ENCODE measurements around the gene SCAMP4. TPM values are rescaled to one million over a fixed set of nuclear protein-coding genes. Genes with fewer than 3 reads are reported as not detected.

Gene SCAMP4
- total RNA-seq, 1 experiment from 2014 or later, result 48.7 TPM

GRCh38 chr19:1862068-1862423 is 43.2 kb upstream of the SCAMP4 start:
- ChIA-PET POLR2A (no interaction called here), CTCF (no interaction called here)
- Mint-ChIP-seq H3K9me3 (ENCODE audit: unreplicated experiment) (no peaks in the 10 kb centered on the region), H3K4me1 (ENCODE audit: insufficient read depth, unreplicated experiment) (peaks cover 5% of the 10 kb centered on the region), H3K27ac (ENCODE audit: low read depth, unreplicated experiment) (peak overlapping the region; percentile 57), H3K27me3 (ENCODE audit: insufficient read depth, unreplicated experiment) (no peaks in the 10 kb centered on the region), H3K4me3 (ENCODE audit: unreplicated experiment) (peak overlapping the region; percentile 80), H3K36me3 (ENCODE audit: insufficient read depth, unreplicated experiment) (peaks cover 4% of the 10 kb centered on the region)
- BruUV-seq (replicated peaks), result TSS peak; percentile 74
- intact Hi-C loops (cut with micrococcal nuclease), result no loop called here
- DNase-seq (ENCODE audit: unreplicated experiment), result peak; percentile 27
- TF ChIP-seq CTCF (IDR thresholded peaks at IDR 0.05; ENCODE audit: unreplicated experiment), result no peak

- CTCF ChIA-PET, result no interaction called here
- peak overlapping the region; percentile 57 for H3K27ac Mint-ChIP-seq (ENCODE audit: low read depth, unreplicated experiment)
- intact Hi-C loops (cut with micrococcal nuclease), result no loop called here
- DNase-seq (ENCODE audit: unreplicated experiment), result peak; percentile 42
- no peaks in the 10 kb centered on the region for H3K27me3 Mint-ChIP-seq (ENCODE audit: insufficient read depth, unreplicated experiment)
- peaks cover 5% of the 10 kb centered on the region for H3K4me1 Mint-ChIP-seq (ENCODE audit: insufficient read depth, unreplicated experiment)
- peaks cover 4% of the 10 kb centered on the region for H3K36me3 Mint-ChIP-seq (ENCODE audit: insufficient read depth, unreplicated experiment)
- POLR2A ChIA-PET, result no interaction called here
- TF ChIP-seq CTCF (IDR thresholded peaks at IDR 0.05; ENCODE audit: unreplicated experiment), result no peak
- no TSS peak for BruUV-seq (replicated peaks)
- peak overlapping the region; percentile 80 for H3K4me3 Mint-ChIP-seq (ENCODE audit: unreplicated experiment)
- no peaks in the 10 kb centered on the region for H3K9me3 Mint-ChIP-seq (ENCODE audit: unreplicated experiment)
Observed at GRCh38 chr19:1862424-1863327, 42.5 kb upstream of the SCAMP4 start.

GRCh38 chr19:1863328-1863637 is 41.9 kb upstream of the SCAMP4 start, which contains the start of gene KLF16:
TSS of gene KLF16 (minus strand) at chr19:1863579. CDS start at chr19:1863497, 82 bp downstream.
- ChIA-PET POLR2A (no interaction called here), CTCF (no interaction called here)
- no peaks in the 10 kb centered on the region for H3K9me3 Mint-ChIP-seq (ENCODE audit: unreplicated experiment)
- intact Hi-C loops (cut with micrococcal nuclease), result no loop called here
- no peaks in the 10 kb centered on the region for H3K27me3 Mint-ChIP-seq (ENCODE audit: insufficient read depth, unreplicated experiment)
- no peak for TF ChIP-seq CTCF (IDR thresholded peaks at IDR 0.05; ENCODE audit: unreplicated experiment)
- no peak for DNase-seq (ENCODE audit: unreplicated experiment)
- BruUV-seq (replicated peaks), result no TSS peak
- H3K36me3 Mint-ChIP-seq (ENCODE audit: insufficient read depth, unreplicated experiment), result peaks cover 10% of the 10 kb centered on the region
- peaks cover 5% of the 10 kb centered on the region for H3K4me1 Mint-ChIP-seq (ENCODE audit: insufficient read depth, unreplicated experiment)
- H3K27ac Mint-ChIP-seq (ENCODE audit: low read depth, unreplicated experiment), result peak within 1 kb of the TSS; percentile 67
- H3K4me3 Mint-ChIP-seq (ENCODE audit: unreplicated experiment), result peak within 1 kb of the TSS; percentile 80

GRCh38 chr19:1863638-1864479 is 41.3 kb upstream of the SCAMP4 start:
- Mint-ChIP-seq H3K4me3 (ENCODE audit: unreplicated experiment) (peak overlapping the region; percentile 74), H3K27ac (ENCODE audit: low read depth, unreplicated experiment) (peak overlapping the region; percentile 67), H3K4me1 (ENCODE audit: insufficient read depth, unreplicated experiment) (peaks cover 5% of the 10 kb centered on the region), H3K27me3 (ENCODE audit: insufficient read depth, unreplicated experiment) (no peaks in the 10 kb centered on the region), H3K9me3 (ENCODE audit: unreplicated experiment) (no peaks in the 10 kb centered on the region), H3K36me3 (ENCODE audit: insufficient read depth, unreplicated experiment) (peaks cover 11% of the 10 kb centered on the region)
- intact Hi-C loops (cut with micrococcal nuclease), result loop anchor here (1.0 kb wide), 1 partner anchor 21 kb away; the partner anchor contains the start of gene ABHD17A
- no TSS peak for BruUV-seq (replicated peaks)
- no peak for TF ChIP-seq CTCF (IDR thresholded peaks at IDR 0.05; ENCODE audit: unreplicated experiment)
- ChIA-PET POLR2A (interaction anchor here (0.8 to 2.9 kb wide), 11 partner anchors 8 to 79 kb away, joined by 3 to 26 read pairs (median 3); partner anchors contain the start of genes ABHD17A, ADAT3, REXO1 and SCAMP4), CTCF (interaction anchor here (0.5 to 1.4 kb wide), 4 partner anchors 9 to 182 kb away, joined by 3 to 10 read pairs (median 3); no protein-coding TSS in a partner anchor)
- DNase-seq (ENCODE audit: unreplicated experiment), result peak; percentile 96

Data from MCF 10A (cell line).